Stimulated activated CD8-positive, alpha-beta memory T cell treated with anti-CD3 and anti-CD28 coated beads, Interleukin-7, amount 100 ng/mL, for 48 hours (primary cell): ENCODE data around the gene PWWP3B.
"Not testable (repeated sequence)": the region's sequence is repeated elsewhere in the genome, so short reads cannot be mapped to it uniquely, and the experiment has no call there.

ENCODE experiments used
- DNase-seq, 2 donors: peaks; one replicate each; pipeline ENCODE4 v3.0.0-alpha.2; 2020; ENCODE audit warnings: low read depth in 1 of 2; ENCODE audit errors: extremely low read depth in 1 of 2

Gene PWWP3B

GRCh38 chrX:106168107-106168506 is at the start of gene PWWP3B:
TSS of gene PWWP3B (plus strand) at chrX:106168305. CDS start at chrX:106205433, 37,128 bp downstream.
- no peak for DNase-seq

GRCh38 chrX:106139048-106139447 is 29.1 kb upstream of the PWWP3B start:
- no peak for DNase-seq

- no peak for DNase-seq
These were observed 23.1 kb upstream of the PWWP3B start for GRCh38 chrX:106144755-106145639.

- no peak for DNase-seq
These were observed 17.4 kb upstream of the PWWP3B start for GRCh38 chrX:106150701-106151100.

GRCh38 chrX:106159861-106160282 is 8.2 kb upstream of the PWWP3B start:
- DNase-seq, result no peak

GRCh38 chrX:106170318-106170717 is 2.2 kb downstream of the PWWP3B start:
- DNase-seq, result no peak

GRCh38 chrX:106171293-106171820 is 3.3 kb downstream of the PWWP3B start:
- DNase-seq, result no peak

GRCh38 chrX:106177106-106177981 is 9.2 kb downstream of the PWWP3B start:
- DNase-seq, result no peak

GRCh38 chrX:106177982-106178321 is 9.8 kb downstream of the PWWP3B start:
- no peak for DNase-seq

- no peak for DNase-seq
These were observed 10.7 kb downstream of the PWWP3B start for GRCh38 chrX:106178826-106179225.

GRCh38 chrX:106183685-106184084 is 15.6 kb downstream of the PWWP3B start:
- not testable (repeated sequence) for DNase-seq

- DNase-seq, result no peak
These were observed 33.5 kb downstream of the PWWP3B start for GRCh38 chrX:106201502-106202178.

- no peak for DNase-seq
These were observed 35.2 kb downstream of the PWWP3B start for GRCh38 chrX:106203315-106203714.

GRCh38 chrX:106208154-106208553 is 40.0 kb downstream of the PWWP3B start:
- no peak for DNase-seq
